C4-2B (cell line): Measurements from ENCODE around the gene COL13A1.

Experiments
- H3K27ac ChIP-seq: fragments of 450-650 bp; 2 replicates; pipeline ENCODE4 v1.5.1; 2017
- ZFX ChIP-seq: fragments of 450-650 bp; IDR thresholded peaks from 2 replicates; pipeline ENCODE4 v1.6.1; 2017
- TF ChIP-seq, protein P1 (sequence below): fragments of 450-650 bp; conservative IDR thresholded peaks from 2 replicates; pipeline ENCODE4 v1.5.1; 2017; ENCODE audit warnings: mild to moderate bottlenecking

COL13A1 gene

DNA sequence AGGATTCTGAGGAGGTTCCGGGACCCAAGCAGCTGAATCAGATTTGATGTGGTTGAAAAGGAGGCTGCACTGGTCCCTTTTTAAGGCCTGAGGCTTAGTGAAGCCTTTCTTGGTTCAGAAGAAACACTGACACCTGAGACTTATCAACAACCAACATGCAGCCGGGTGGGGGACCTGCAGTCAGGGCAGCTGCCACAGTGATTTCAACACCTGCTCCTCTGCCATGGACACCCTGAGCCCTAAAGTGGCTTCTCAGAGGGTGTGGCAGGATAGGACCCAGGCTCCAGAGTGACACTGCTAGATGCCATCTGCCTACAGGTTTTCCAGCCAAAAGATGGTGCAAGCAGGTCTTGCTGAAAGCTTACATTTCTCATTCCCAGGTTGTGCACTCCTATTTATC lies 99.3 kb downstream of the COL13A1 start:
- no peak for TF ChIP-seq ZFX
- TF ChIP-seq, protein P1, sequence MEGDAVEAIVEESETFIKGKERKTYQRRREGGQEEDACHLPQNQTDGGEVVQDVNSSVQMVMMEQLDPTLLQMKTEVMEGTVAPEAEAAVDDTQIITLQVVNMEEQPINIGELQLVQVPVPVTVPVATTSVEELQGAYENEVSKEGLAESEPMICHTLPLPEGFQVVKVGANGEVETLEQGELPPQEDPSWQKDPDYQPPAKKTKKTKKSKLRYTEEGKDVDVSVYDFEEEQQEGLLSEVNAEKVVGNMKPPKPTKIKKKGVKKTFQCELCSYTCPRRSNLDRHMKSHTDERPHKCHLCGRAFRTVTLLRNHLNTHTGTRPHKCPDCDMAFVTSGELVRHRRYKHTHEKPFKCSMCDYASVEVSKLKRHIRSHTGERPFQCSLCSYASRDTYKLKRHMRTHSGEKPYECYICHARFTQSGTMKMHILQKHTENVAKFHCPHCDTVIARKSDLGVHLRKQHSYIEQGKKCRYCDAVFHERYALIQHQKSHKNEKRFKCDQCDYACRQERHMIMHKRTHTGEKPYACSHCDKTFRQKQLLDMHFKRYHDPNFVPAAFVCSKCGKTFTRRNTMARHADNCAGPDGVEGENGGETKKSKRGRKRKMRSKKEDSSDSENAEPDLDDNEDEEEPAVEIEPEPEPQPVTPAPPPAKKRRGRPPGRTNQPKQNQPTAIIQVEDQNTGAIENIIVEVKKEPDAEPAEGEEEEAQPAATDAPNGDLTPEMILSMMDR, result no peak

DNA sequence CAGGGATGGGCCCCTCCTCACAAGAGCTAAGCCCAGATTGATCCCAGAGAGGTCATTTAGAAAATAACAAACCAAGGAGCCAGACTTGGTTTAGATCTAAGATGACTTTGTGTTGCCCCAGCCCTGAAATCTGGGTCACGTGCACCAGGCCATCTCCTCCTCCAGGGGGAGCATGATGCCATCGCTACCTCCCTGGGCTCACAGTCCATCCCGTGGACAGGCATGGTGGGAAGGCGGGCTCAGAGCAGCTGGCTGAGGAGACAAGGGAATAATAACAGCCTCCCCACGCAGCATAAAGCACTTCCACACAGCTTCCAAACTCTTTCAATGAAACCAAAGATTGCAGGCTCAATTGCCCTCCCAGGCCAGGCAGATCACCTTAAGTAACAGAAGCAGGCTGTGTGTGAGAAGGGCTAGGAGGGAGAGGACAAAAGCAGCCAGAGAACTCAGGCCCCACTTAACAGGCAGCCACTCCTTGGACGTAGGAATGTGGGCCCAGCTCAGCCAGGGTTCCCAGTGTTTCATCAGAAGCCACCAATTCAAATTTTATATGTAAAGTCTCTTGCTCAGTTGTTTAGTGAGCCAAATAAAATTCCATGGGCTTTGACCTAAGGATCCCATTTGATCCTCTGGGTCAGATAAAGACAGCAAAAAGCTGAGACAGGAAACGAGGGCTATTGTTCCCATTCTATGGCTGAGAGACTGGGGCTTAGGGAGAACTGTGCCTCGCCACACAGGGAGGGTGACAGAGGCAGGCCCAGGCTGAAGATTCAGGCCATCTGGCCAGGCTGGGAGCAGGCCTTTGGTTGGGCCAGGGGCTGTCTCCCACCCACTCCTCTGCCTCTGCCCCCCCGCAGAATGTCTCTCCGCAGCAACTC lies 100.2 kb downstream of the COL13A1 start:
- TF ChIP-seq, protein P1, result peak; percentile 88
- no peak for TF ChIP-seq ZFX
- H3K27ac ChIP-seq, result no peak overlapping the region; the same call in 1 of the 2 replicates

More for the DNA sequence above, 99.3 kb downstream of the COL13A1 start:
- H3K27ac ChIP-seq, result no peak overlapping the region; the same call in 1 of the 2 replicates

DNA sequence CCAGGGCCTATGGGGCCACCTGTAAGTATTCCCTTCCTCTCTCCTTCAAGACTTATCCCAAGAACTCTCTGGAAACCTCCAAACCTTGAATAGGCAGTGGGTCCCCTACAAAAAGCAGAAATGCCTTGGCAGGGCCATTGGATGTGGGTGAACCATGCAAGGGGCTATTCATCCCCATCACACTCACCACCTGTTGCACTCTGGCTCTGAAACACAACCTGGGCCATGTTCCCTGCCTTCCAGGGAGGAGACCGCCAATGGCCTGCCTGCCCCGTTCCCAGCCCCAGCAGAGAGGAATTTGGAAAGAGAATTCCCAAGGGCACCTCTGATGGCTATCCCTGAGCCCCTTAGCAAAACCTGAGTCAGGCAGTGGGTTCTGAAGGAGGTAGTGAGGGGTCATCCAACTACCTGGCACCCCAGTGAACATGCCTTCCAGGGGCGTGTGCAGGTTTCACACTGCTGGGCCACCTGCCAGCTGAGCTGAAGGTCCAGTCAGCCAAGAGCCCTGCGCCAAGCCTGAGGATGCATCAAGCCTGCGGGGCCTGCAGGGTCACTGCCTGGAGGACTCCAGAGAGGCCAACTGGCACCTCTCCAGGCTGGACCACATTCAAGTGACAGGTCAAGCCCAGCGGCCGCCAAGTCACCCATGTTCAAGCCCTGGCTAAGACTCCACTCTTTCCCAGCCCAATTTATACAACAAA lies 101.3 kb downstream of the COL13A1 start:
- TF ChIP-seq ZFX, result no peak
- TF ChIP-seq, protein P1, result no peak
- no peak overlapping the region; the same call in 1 of the 2 replicates for H3K27ac ChIP-seq

DNA sequence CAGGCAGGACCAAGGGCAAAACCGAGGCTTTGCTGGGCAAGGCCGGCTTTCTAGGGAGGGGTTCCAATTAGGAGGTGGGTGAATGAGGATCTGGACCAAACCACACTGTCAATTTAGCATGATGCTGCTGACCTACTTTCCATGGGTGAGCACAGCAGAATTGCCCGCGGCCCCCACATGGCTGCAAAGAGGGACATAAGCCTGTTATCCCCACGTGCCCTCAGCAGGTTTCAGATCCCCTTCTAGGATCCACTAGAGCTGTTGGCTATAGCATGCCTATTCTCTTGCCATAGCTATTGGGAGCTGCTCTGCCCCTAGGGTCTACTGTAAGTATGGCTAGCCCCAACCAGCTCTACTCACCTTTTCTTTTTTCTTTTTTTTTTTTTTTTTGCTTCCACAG lies 102.8 kb downstream of the COL13A1 start:
- TF ChIP-seq, protein P1, result no peak
- no peak for TF ChIP-seq ZFX
- no peak overlapping the region for H3K27ac ChIP-seq

DNA sequence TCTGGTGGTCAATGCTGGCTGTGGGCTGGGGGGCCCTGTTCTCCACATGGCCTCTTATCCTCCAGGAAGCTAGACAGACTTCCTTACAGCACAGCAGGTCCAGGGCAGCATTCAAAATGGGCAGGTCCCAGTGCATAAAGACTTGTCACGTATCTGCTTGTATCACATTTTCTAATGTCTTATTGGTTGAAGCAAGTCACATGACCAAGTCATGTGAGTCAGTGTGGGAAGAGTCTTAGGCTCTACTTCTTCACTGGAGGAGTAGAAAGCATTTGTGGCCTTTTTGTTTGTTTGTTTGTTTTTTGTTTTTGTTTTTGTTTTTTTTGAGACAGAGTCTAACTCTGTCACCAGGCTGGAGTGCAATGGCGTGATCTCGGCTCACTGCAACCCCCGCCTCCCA lies 104.7 kb downstream of the COL13A1 start:
- no peak overlapping the region for H3K27ac ChIP-seq
- TF ChIP-seq, protein P1, result no peak
- no peak for TF ChIP-seq ZFX

DNA sequence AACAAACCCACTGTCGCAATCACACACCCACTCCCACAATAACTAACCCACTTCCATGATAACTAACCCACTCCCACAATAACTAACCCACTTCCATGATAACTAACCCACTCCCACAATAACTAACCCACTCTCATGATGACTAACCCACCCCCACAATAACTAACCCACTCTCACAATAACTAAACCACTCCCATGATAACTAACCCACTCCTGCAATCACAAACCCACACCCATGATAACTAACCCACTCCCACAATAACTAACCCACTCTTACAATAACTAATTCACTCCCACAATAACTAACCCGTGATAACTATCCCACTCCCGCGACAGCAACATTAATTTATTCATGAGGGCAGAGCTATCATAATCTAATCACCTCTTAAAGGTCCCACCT lies 105.8 kb downstream of the COL13A1 start:
- H3K27ac ChIP-seq, result no peak overlapping the region

More for the DNA sequence above, 105.8 kb downstream of the COL13A1 start:
- TF ChIP-seq, protein P1, result no peak
- no peak for TF ChIP-seq ZFX
